DMS114 treated with DMSO at 0.1 percent for 48 hours (cell line): ENCODE measurements around the gene SLC12A4.
"Not testable (repeated sequence)": the region's sequence is repeated elsewhere in the genome, so short reads cannot be mapped to it uniquely, and the experiment has no call there.

Source experiments
- DNase-seq: peaks from one replicate; lab custom pipeline; 2025; ENCODE audit not compliant: unreplicated experiment; lab: John Stamatoyannopoulos, UW

SLC12A4 gene

GRCh38 chr16:67928561-67929364 lies 39.7 kb downstream of the SLC12A4 start:
- DNase-seq = peak; percentile 23

- DNase-seq = no peak
These were observed 40.3 kb downstream of the SLC12A4 start for GRCh38 chr16:67928147-67928546.

- no peak for DNase-seq
These were observed 41.1 kb downstream of the SLC12A4 start for GRCh38 chr16:67927131-67927941.

GRCh38 chr16:67926181-67926750 lies 42.2 kb downstream of the SLC12A4 start:
- DNase-seq = no peak

GRCh38 chr16:67924140-67924906 lies 44.1 kb downstream of the SLC12A4 start:
- no peak for DNase-seq

GRCh38 chr16:67923414-67924116 lies 44.9 kb downstream of the SLC12A4 start:
- no peak for DNase-seq

GRCh38 chr16:67922740-67923139 lies 45.7 kb downstream of the SLC12A4 start:
- DNase-seq = no peak

GRCh38 chr16:67922221-67922620 lies 46.2 kb downstream of the SLC12A4 start:
- DNase-seq = no peak

GRCh38 chr16:67919622-67920221 lies 48.7 kb downstream of the SLC12A4 start:
- DNase-seq = no peak

- no peak for DNase-seq
These were observed 50.6 kb downstream of the SLC12A4 start for GRCh38 chr16:67917852-67918236.

- DNase-seq = no peak
These were observed 51.1 kb downstream of the SLC12A4 start for GRCh38 chr16:67917140-67917851.

GRCh38 chr16:67915831-67916723 lies 52.4 kb downstream of the SLC12A4 start:
- no peak for DNase-seq

- DNase-seq = not testable (repeated sequence)
These were observed 53.0 kb downstream of the SLC12A4 start for GRCh38 chr16:67915496-67915769.

- no peak for DNase-seq
These were observed 53.5 kb downstream of the SLC12A4 start for GRCh38 chr16:67914758-67915495.

- no peak for DNase-seq
These were observed 58.3 kb downstream of the SLC12A4 start for GRCh38 chr16:67910158-67910557.

- DNase-seq = no peak
These were observed 59.2 kb downstream of the SLC12A4 start for GRCh38 chr16:67909056-67909742.

- DNase-seq = no peak
These were observed 60.8 kb downstream of the SLC12A4 start for GRCh38 chr16:67907397-67908180.
